ENCODE measurements around the gene NCMAP.

- TF ChIP-seq CTCF (IDR thresholded peaks at IDR 0.05) (peak; percentile 88), POLR2AphosphoS5 (IDR thresholded peaks at IDR 0.05; ENCODE audit: low read depth, low read length) (no peak), REST (IDR thresholded peaks at IDR 0.05; ENCODE audit: insufficient read depth in 1 of 2, low read depth in 2 of 2, low read length in 1 of 2) (no peak), SIN3A (IDR thresholded peaks at IDR 0.05; ENCODE audit: borderline replicate concordance, insufficient read depth, low read depth, low read length) (no peak)
Measured at GRCh38 chr1:24541711-24542346, 14.1 kb upstream of the NCMAP start.

Measured in Panc1 (cell line).